Measurements from ENCODE around the gene TOMM5.

DNA sequence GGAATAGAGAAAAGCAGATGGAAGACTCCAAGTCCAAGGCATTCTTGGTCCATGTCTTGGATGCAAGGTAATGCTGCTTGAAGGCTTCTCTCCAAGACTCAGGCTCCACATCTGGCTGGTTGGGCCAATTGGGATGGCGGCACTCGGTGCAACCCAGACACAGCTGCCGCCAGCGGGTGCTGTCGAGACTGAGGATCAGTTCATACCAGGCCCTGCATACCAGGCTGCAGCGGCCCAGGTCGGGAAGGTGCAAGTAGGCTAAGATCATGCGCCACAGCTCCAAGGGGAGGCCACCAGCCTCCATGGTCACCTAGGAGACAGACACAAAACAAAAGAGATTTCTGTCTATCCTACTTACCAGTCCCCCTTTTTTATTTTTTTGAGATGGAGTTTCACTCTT is 50.9 kb downstream of the TOMM5 start:
- TF ChIP-seq, protein P1, sequence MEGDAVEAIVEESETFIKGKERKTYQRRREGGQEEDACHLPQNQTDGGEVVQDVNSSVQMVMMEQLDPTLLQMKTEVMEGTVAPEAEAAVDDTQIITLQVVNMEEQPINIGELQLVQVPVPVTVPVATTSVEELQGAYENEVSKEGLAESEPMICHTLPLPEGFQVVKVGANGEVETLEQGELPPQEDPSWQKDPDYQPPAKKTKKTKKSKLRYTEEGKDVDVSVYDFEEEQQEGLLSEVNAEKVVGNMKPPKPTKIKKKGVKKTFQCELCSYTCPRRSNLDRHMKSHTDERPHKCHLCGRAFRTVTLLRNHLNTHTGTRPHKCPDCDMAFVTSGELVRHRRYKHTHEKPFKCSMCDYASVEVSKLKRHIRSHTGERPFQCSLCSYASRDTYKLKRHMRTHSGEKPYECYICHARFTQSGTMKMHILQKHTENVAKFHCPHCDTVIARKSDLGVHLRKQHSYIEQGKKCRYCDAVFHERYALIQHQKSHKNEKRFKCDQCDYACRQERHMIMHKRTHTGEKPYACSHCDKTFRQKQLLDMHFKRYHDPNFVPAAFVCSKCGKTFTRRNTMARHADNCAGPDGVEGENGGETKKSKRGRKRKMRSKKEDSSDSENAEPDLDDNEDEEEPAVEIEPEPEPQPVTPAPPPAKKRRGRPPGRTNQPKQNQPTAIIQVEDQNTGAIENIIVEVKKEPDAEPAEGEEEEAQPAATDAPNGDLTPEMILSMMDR (IDR thresholded peaks at IDR 0.05) = no peak
- no peak for TF ChIP-seq ZFX (IDR thresholded peaks at IDR 0.05; ENCODE audit: borderline replicate concordance)

Measured in 22Rv1 (cell line).